Measurements from ENCODE around the gene TOMM70. TPM values are rescaled to one million over a fixed set of nuclear protein-coding genes. Genes with fewer than 3 reads are reported as not detected.

TOMM70 gene
- polyA plus RNA-seq, 1 donor from 2014 or later, result 110 TPM

DNA sequence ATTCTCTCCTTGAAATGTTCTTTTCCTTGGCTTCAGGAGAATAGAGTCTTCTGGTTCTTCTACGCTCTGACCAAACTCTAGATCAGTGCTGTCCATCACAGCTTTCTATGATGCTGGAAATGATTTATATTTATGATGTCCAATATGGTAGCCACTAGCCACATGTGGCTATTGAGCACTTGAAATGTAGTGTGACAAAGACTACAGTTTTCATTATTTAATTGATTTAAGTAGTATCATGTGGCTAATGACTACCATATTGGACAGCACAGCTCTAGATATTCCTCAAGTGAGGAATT, 3.3 kb upstream of the TOMM70 start:
- H3K9ac ChIP-seq (ENCODE audit: low read length), result no peak overlapping the region
- H3K9me3 ChIP-seq (ENCODE audit: low read length), result no peaks in the 10 kb centered on the region
- peak overlapping the region; percentile 59 for H3K4me2 ChIP-seq (ENCODE audit: low read length)
- no peak overlapping the region for H3K27ac ChIP-seq (ENCODE audit: low read length)
- H3K27me3 ChIP-seq (ENCODE audit: insufficient read depth, low read depth, low read length), result no peaks in the 10 kb centered on the region
- peaks cover 4% of the 10 kb centered on the region for H3F3A ChIP-seq (ENCODE audit: insufficient read depth, low read length, poor library complexity, severe bottlenecking)
- no peak overlapping the region for H2AFZ ChIP-seq (ENCODE audit: low read depth, low read length)
- H4K20me1 ChIP-seq (ENCODE audit: insufficient read depth), result no peaks in the 10 kb centered on the region
- TF ChIP-seq, protein P1, sequence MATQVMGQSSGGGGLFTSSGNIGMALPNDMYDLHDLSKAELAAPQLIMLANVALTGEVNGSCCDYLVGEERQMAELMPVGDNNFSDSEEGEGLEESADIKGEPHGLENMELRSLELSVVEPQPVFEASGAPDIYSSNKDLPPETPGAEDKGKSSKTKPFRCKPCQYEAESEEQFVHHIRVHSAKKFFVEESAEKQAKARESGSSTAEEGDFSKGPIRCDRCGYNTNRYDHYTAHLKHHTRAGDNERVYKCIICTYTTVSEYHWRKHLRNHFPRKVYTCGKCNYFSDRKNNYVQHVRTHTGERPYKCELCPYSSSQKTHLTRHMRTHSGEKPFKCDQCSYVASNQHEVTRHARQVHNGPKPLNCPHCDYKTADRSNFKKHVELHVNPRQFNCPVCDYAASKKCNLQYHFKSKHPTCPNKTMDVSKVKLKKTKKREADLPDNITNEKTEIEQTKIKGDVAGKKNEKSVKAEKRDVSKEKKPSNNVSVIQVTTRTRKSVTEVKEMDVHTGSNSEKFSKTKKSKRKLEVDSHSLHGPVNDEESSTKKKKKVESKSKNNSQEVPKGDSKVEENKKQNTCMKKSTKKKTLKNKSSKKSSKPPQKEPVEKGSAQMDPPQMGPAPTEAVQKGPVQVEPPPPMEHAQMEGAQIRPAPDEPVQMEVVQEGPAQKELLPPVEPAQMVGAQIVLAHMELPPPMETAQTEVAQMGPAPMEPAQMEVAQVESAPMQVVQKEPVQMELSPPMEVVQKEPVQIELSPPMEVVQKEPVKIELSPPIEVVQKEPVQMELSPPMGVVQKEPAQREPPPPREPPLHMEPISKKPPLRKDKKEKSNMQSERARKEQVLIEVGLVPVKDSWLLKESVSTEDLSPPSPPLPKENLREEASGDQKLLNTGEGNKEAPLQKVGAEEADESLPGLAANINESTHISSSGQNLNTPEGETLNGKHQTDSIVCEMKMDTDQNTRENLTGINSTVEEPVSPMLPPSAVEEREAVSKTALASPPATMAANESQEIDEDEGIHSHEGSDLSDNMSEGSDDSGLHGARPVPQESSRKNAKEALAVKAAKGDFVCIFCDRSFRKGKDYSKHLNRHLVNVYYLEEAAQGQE (IDR thresholded peaks at IDR 0.05; ENCODE audit: borderline replicate concordance), result no peak
- TF ChIP-seq EP300 (conservative IDR thresholded peaks at IDR 0.05; ENCODE audit: poor library complexity, severe bottlenecking) (no peak), POLR2AphosphoS5 (IDR thresholded peaks at IDR 0.05) (no peak), SMC3 (conservative IDR thresholded peaks at IDR 0.05; ENCODE audit: poor library complexity) (no peak), RAD21 (conservative IDR thresholded peaks at IDR 0.05) (no peak), TAF1 (IDR thresholded peaks at IDR 0.05; ENCODE audit: low read depth) (no peak), MXI1 (conservative IDR thresholded peaks at IDR 0.05; ENCODE audit: poor library complexity, severe bottlenecking) (no peak), EZH2 (IDR thresholded peaks at IDR 0.05; ENCODE audit: borderline replicate concordance, insufficient read depth, low read length, poor library complexity, severe bottlenecking) (no peak)
- TF ChIP-seq, protein P2, sequence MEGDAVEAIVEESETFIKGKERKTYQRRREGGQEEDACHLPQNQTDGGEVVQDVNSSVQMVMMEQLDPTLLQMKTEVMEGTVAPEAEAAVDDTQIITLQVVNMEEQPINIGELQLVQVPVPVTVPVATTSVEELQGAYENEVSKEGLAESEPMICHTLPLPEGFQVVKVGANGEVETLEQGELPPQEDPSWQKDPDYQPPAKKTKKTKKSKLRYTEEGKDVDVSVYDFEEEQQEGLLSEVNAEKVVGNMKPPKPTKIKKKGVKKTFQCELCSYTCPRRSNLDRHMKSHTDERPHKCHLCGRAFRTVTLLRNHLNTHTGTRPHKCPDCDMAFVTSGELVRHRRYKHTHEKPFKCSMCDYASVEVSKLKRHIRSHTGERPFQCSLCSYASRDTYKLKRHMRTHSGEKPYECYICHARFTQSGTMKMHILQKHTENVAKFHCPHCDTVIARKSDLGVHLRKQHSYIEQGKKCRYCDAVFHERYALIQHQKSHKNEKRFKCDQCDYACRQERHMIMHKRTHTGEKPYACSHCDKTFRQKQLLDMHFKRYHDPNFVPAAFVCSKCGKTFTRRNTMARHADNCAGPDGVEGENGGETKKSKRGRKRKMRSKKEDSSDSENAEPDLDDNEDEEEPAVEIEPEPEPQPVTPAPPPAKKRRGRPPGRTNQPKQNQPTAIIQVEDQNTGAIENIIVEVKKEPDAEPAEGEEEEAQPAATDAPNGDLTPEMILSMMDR (IDR thresholded peaks at IDR 0.05; ENCODE audit: poor library complexity, severe bottlenecking), result no peak
- peak overlapping the region; percentile 86 for H3K4me3 ChIP-seq (ENCODE audit: low read length)
- peaks cover 38% of the 10 kb centered on the region for H3K79me2 ChIP-seq (replicated peaks; ENCODE audit: insufficient read depth, low read length)
- no peaks in the 10 kb centered on the region for H3K36me3 ChIP-seq (ENCODE audit: insufficient read depth, low read length)
- H3K9me2 ChIP-seq (ENCODE audit: insufficient read depth, low read length), result no peaks in the 10 kb centered on the region

DNA sequence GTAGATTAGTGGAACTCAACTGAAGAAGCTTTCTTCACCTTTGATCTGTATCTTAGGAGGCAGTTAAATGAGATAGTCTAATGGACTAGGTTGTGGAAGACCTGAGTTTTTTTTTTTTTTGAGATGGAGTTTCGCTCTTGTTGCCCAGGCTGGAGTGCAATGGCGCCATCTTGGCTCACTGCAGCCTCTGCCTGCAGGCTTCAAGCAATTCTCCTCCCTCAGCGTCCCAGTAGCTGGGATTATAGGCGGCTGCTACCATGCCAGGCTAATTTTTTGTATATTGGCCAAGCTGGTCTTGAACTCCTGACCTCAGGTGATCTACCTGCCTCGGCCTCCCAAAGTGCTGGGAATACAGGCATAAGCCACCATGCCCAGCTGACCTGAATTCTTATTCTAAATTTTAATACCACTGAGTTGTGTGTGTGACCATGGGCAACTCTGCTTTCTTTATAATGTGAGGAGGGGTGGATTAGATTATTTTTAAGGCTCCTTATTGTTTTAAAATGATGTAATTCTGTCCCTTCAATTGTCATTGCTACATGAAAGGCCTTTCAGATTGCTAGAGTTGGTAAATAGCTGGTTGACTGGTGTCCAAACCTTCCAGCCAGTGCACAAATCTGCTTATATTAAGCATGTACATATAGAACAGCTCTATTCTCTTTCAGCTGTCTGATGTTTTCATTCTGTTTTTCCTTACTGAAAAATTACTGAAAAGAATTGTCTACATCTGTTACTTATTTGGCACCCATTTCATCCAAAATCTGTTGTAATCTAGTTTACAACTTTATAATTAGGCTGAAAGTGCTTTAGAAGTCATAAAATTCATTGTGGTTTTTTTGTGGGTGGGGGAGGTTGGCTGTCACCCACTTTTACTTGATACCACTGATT, 2.7 kb upstream of the TOMM70 start:
- Histone ChIP-seq H3K36me3 (ENCODE audit: insufficient read depth, low read length) (no peaks in the 10 kb centered on the region), H3K4me3 (ENCODE audit: low read length) (peak overlapping the region; percentile 86), H3K9me2 (ENCODE audit: insufficient read depth, low read length) (no peaks in the 10 kb centered on the region), H4K20me1 (ENCODE audit: insufficient read depth) (no peaks in the 10 kb centered on the region), H3K9me3 (ENCODE audit: low read length) (no peaks in the 10 kb centered on the region), H2AFZ (ENCODE audit: low read depth, low read length) (no peak overlapping the region), H3F3A (ENCODE audit: insufficient read depth, low read length, poor library complexity, severe bottlenecking) (peaks cover 4% of the 10 kb centered on the region), H3K79me2 (replicated peaks; ENCODE audit: insufficient read depth, low read length) (peaks cover 44% of the 10 kb centered on the region), H3K27me3 (ENCODE audit: insufficient read depth, low read depth, low read length) (no peaks in the 10 kb centered on the region), H3K27ac (ENCODE audit: low read length) (no peak overlapping the region), H3K9ac (ENCODE audit: low read length) (no peak overlapping the region), H3K4me2 (ENCODE audit: low read length) (peak overlapping the region; percentile 66)
- no peak for TF ChIP-seq EZH2 (IDR thresholded peaks at IDR 0.05; ENCODE audit: borderline replicate concordance, insufficient read depth, low read length, poor library complexity, severe bottlenecking)
- TF ChIP-seq, protein P1 (IDR thresholded peaks at IDR 0.05; ENCODE audit: borderline replicate concordance), result no peak
- no peak for TF ChIP-seq TAF1 (IDR thresholded peaks at IDR 0.05; ENCODE audit: low read depth)
- TF ChIP-seq SMC3 (conservative IDR thresholded peaks at IDR 0.05; ENCODE audit: poor library complexity), result no peak
- TF ChIP-seq, protein P2 (IDR thresholded peaks at IDR 0.05; ENCODE audit: poor library complexity, severe bottlenecking), result no peak
- no peak for TF ChIP-seq EP300 (conservative IDR thresholded peaks at IDR 0.05; ENCODE audit: poor library complexity, severe bottlenecking)
- TF ChIP-seq MXI1 (conservative IDR thresholded peaks at IDR 0.05; ENCODE audit: poor library complexity, severe bottlenecking), result no peak
- no peak for TF ChIP-seq POLR2AphosphoS5 (IDR thresholded peaks at IDR 0.05)
- no peak for TF ChIP-seq RAD21 (conservative IDR thresholded peaks at IDR 0.05)
